ENCODE data around the gene OPA3. TPM values are rescaled to one million over a fixed set of nuclear protein-coding genes. Genes with fewer than 3 reads are reported as not detected.

OPA3 gene
- polyA plus RNA-seq, 1 donor (not counting 4 experiments of a cell fraction or from before 2014, with no cell fraction given) = 11.9 TPM

GRCh38 chr19:45495178-45495577 lies 89.4 kb downstream of the OPA3 start:
- no peaks in the 10 kb centered on the region for H3K9me3 ChIP-seq (ENCODE audit: control insufficient read depth, low read depth, low read length)
- TF ChIP-seq EZH2 (IDR thresholded peaks at IDR 0.05; ENCODE audit: low read length) (no peak), CTCF (optimal IDR thresholded peaks at IDR 0.05 in 1 of 3, IDR thresholded peaks at IDR 0.05 in 1 of 3, conservative IDR thresholded peaks at IDR 0.05 in 1 of 3; ENCODE audit: extremely low read depth in 1 of 3, insufficient read depth in 2 of 3, low read length in 3 of 3) (no peak)
- peaks cover 18% of the 10 kb centered on the region for H3K4me1 ChIP-seq (ENCODE audit: control insufficient read depth, extremely low read depth, insufficient read depth, low read length)
- DNase-seq (ENCODE audit: low read depth, low spot score) = no peak
- peaks cover 0 to 4% of the 10 kb centered on the region in 2 experiments for H3K36me3 ChIP-seq (ENCODE audit: control insufficient read depth in 2 of 2, extremely low read depth in 1 of 2, insufficient read depth in 2 of 2, low read length in 2 of 2)
- no peak overlapping the region for H3K9ac ChIP-seq (ENCODE audit: control insufficient read depth, extremely low read depth, insufficient read depth, low read length)
- no peak overlapping the region for H3K4me3 ChIP-seq (ENCODE audit: control insufficient read depth in 2 of 3, extremely low read depth in 1 of 3, insufficient read depth in 2 of 3, low read depth in 1 of 3, low read length in 3 of 3)
- H3K27me3 ChIP-seq (ENCODE audit: control insufficient read depth, extremely low read depth, insufficient read depth, low read length) = no peaks in the 10 kb centered on the region
- dilution Hi-C loops (cut with MboI; ENCODE audit: extremely low pct_ligation_motif_present, low sequenced_read_pairs) = no loop called here
- no peak overlapping the region for H3K4me2 ChIP-seq (ENCODE audit: control insufficient read depth, extremely low read depth, insufficient read depth, low read depth, low read length)
- no peak for FAIRE-seq
- H4K20me1 ChIP-seq (ENCODE audit: control insufficient read depth, extremely low read depth, insufficient read depth, low read length) = no peaks in the 10 kb centered on the region
- H3K9me1 ChIP-seq (ENCODE audit: control insufficient read depth, extremely low read depth, insufficient read depth, low read length) = no peaks in the 10 kb centered on the region
- no peak overlapping the region for H2AFZ ChIP-seq (ENCODE audit: control insufficient read depth, low read length)
- no peak overlapping the region for H3K27ac ChIP-seq (ENCODE audit: control insufficient read depth, insufficient read depth, low read length)
- H3K79me2 ChIP-seq (ENCODE audit: control insufficient read depth, insufficient read depth, low read length) = no peaks in the 10 kb centered on the region

- no peaks in the 10 kb centered on the region for H3K79me2 ChIP-seq (ENCODE audit: control insufficient read depth, insufficient read depth, low read length)
- H4K20me1 ChIP-seq (ENCODE audit: control insufficient read depth, extremely low read depth, insufficient read depth, low read length) = no peaks in the 10 kb centered on the region
- FAIRE-seq (no peak), DNase-seq (ENCODE audit: low read depth, low spot score) (no peak)
- H3K27ac ChIP-seq (ENCODE audit: control insufficient read depth, insufficient read depth, low read length) = no peak overlapping the region
- no peaks in the 10 kb centered on the region for H3K27me3 ChIP-seq (ENCODE audit: control insufficient read depth, extremely low read depth, insufficient read depth, low read length)
- H3K36me3 ChIP-seq (ENCODE audit: control insufficient read depth in 2 of 2, extremely low read depth in 1 of 2, insufficient read depth in 2 of 2, low read length in 2 of 2) = peaks cover 0 to 4% of the 10 kb centered on the region in 2 experiments
- no peaks in the 10 kb centered on the region for H3K9me3 ChIP-seq (ENCODE audit: control insufficient read depth, low read depth, low read length)
- TF ChIP-seq EZH2 (IDR thresholded peaks at IDR 0.05; ENCODE audit: low read length) (no peak), CTCF (optimal IDR thresholded peaks at IDR 0.05 in 1 of 3, IDR thresholded peaks at IDR 0.05 in 1 of 3, conservative IDR thresholded peaks at IDR 0.05 in 1 of 3; ENCODE audit: extremely low read depth in 1 of 3, insufficient read depth in 2 of 3, low read length in 3 of 3) (no peak)
- no peak overlapping the region for H3K9ac ChIP-seq (ENCODE audit: control insufficient read depth, extremely low read depth, insufficient read depth, low read length)
- H3K4me1 ChIP-seq (ENCODE audit: control insufficient read depth, extremely low read depth, insufficient read depth, low read length) = peaks cover 17% of the 10 kb centered on the region
- dilution Hi-C loops (cut with MboI; ENCODE audit: extremely low pct_ligation_motif_present, low sequenced_read_pairs) = no loop called here
- H3K9me1 ChIP-seq (ENCODE audit: control insufficient read depth, extremely low read depth, insufficient read depth, low read length) = no peaks in the 10 kb centered on the region
- H3K4me2 ChIP-seq (ENCODE audit: control insufficient read depth, extremely low read depth, insufficient read depth, low read depth, low read length) = no peak overlapping the region
- H3K4me3 ChIP-seq (ENCODE audit: control insufficient read depth in 2 of 3, extremely low read depth in 1 of 3, insufficient read depth in 2 of 3, low read depth in 1 of 3, low read length in 3 of 3) = no peak overlapping the region
- H2AFZ ChIP-seq (ENCODE audit: control insufficient read depth, low read length) = no peak overlapping the region
Measured at GRCh38 chr19:45494261-45494916, 90.2 kb downstream of the OPA3 start.

Measured in keratinocyte (primary cell).